Suprapubic skin (tissue), 4 donors: Measurements from ENCODE around the gene CCDC57.

ENCODE experiments used
- POLR2A ChIP-seq, 2 donors: fragments of 450-650 bp; IDR thresholded peaks; one replicate each; pipeline ENCODE4 v1.6.1; 2017; ENCODE audit warnings: antibody characterized with exemption in 2 of 2, mild to moderate bottlenecking in 2 of 2, moderate library complexity in 2 of 2
- POLR2AphosphoS5 ChIP-seq, 3 donors: sonication (generic); formaldehyde crosslinking; IDR thresholded peaks; one replicate each; pipeline ENCODE4 v1.6.1; 2017; ENCODE audit warnings: antibody characterized with exemption in 3 of 3
- TF ChIP-seq, protein P1 (sequence below), 2 donors: fragments of 200-600 bp in 1 of 2; fragments of 450-650 bp in 1 of 2; sonication (generic) in 1 of 2; IDR thresholded peaks; one replicate each; pipeline ENCODE4 v1.5.1; 2016 to 2019; ENCODE audit warnings: antibody characterized with exemption in 2 of 2, mild to moderate bottlenecking in 1 of 2, moderate library complexity in 1 of 2

DNA sequence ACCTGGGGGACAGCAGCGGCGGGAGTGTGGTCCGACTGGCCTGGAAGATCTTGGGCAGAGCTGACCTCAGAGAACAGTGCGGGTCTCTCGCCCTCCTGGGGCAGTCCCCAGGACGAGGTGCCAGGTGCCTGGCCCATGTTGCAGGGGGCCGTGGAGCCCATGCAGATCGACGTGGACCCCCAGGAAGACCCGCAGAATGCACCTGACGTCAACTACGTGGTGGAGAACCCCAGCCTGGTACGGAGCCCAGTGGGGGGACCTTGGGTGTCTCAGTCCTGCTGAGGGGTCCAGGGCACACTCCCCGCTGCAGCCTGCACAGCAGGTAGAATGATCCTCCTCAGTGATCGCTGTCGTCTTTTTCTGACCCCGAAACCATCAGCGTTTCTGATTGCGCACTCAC, 159.5 kb downstream of the CCDC57 start:
- TF ChIP-seq, protein P1, sequence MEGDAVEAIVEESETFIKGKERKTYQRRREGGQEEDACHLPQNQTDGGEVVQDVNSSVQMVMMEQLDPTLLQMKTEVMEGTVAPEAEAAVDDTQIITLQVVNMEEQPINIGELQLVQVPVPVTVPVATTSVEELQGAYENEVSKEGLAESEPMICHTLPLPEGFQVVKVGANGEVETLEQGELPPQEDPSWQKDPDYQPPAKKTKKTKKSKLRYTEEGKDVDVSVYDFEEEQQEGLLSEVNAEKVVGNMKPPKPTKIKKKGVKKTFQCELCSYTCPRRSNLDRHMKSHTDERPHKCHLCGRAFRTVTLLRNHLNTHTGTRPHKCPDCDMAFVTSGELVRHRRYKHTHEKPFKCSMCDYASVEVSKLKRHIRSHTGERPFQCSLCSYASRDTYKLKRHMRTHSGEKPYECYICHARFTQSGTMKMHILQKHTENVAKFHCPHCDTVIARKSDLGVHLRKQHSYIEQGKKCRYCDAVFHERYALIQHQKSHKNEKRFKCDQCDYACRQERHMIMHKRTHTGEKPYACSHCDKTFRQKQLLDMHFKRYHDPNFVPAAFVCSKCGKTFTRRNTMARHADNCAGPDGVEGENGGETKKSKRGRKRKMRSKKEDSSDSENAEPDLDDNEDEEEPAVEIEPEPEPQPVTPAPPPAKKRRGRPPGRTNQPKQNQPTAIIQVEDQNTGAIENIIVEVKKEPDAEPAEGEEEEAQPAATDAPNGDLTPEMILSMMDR (IDR thresholded peaks at IDR 0.05): no peak
- no peak for TF ChIP-seq POLR2A (IDR thresholded peaks at IDR 0.05)
- TF ChIP-seq POLR2AphosphoS5 (IDR thresholded peaks at IDR 0.05): no peak
